Measurements from ENCODE around the gene C1orf21.

DNA sequence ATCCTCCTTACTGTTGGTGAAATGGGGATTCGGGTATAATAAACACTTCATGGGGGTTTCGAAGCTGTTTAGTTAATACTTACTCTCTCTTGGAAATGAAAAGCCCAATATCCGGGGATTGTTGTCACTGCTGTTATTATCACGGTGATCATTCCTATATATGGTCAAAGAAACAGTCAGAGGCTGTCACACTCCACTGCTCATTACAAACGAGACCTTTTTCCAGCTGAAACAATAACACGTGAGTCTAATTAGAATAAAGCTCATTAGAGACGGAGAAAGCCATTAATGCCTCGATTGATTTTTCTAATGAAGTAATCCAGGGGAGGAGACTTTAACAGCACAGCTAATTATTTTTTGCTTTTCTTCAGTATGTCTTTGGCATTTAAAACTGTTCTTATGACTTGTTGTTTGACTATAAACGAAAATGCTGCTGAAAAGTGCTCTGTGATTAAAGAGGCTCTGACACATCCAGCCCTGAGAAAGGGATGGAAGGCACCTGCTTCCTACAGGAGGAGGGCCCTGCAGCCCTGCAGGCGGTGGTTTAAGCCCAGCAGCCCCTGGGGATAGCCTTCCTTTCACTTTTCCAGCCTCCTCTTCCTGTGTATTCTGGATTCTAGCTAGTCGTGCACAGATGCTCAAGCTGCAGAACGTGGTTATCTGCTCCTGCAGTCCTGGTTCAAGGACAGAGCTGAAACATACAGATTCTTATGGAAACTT lies 224.2 kb downstream of the C1orf21 start:
- TF ChIP-seq, protein P1, sequence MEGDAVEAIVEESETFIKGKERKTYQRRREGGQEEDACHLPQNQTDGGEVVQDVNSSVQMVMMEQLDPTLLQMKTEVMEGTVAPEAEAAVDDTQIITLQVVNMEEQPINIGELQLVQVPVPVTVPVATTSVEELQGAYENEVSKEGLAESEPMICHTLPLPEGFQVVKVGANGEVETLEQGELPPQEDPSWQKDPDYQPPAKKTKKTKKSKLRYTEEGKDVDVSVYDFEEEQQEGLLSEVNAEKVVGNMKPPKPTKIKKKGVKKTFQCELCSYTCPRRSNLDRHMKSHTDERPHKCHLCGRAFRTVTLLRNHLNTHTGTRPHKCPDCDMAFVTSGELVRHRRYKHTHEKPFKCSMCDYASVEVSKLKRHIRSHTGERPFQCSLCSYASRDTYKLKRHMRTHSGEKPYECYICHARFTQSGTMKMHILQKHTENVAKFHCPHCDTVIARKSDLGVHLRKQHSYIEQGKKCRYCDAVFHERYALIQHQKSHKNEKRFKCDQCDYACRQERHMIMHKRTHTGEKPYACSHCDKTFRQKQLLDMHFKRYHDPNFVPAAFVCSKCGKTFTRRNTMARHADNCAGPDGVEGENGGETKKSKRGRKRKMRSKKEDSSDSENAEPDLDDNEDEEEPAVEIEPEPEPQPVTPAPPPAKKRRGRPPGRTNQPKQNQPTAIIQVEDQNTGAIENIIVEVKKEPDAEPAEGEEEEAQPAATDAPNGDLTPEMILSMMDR (IDR thresholded peaks at IDR 0.05) = no peak
- no peak for TF ChIP-seq EZH2 (IDR thresholded peaks at IDR 0.05; ENCODE audit: borderline replicate concordance, insufficient read depth, low read depth, low read length, poor library complexity, severe bottlenecking)
